GM18526 (cell line): ENCODE measurements around the gene ADCY5.

Source experiments
- POLR2A ChIP-seq: IDR thresholded peaks from 3 replicates; pipeline ENCODE4 v1.6.1; 2011; ENCODE audit not compliant: insufficient read length; ENCODE audit errors: extremely low read depth

Gene ADCY5

GRCh38 chr3:123471106-123471505, 22.2 kb upstream of the ADCY5 start:
- no peak for TF ChIP-seq POLR2A

DNA sequence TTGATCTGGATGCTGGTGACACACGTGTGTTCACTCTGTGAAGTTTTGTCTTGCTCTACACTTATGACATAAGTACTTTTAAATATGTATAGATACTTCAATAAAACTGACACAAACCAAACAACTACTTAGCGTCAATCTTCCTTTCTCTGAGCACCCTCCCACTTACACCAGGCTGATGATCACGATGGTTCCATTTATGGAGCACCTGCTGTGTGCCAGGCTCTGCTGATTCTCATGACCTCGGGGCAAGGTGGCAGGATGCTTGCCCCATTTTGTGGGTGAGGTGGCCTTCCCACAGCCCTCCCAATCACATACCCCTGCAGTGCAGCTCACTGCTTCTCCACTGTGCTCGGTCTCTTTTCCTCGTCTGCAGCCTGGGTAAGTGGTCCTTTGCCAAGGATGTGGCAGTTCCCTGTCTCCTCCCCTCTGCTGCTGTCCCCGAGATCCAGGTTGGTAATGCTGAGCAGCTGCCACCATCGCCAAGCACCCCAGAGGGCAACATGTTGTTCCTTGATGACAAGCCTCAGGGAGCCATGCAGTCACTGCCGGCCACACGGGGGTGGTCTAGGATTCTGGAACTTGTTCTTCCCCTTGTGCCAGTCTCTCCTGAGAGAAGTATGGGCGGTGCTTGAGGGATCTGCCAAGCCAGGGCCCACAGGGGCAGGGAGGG, 20.6 kb upstream of the ADCY5 start:
- TF ChIP-seq POLR2A, result no peak

- no peak for TF ChIP-seq POLR2A
Measured at GRCh38 chr3:123467046-123467445, 18.2 kb upstream of the ADCY5 start.

DNA sequence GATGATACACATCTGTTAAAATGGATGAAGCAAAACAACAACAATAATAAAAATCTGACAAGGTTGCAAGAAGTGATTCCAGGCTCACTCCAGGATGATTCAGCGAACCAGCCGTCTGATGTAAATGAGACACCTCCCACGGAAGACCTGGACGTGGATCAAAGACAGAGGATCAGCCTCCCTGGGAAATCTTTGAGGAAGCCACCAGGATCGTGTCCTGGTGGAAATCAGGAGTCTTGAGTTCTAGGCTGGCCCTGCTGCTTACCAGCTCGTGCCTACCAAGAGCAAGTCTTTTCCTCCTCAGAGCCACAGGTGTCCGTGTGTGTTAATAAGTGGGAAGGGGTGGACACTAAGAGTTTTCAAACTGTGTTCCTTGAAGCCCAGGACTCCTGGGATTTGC, 15.3 kb upstream of the ADCY5 start:
- TF ChIP-seq POLR2A, result no peak

- no peak for TF ChIP-seq POLR2A
Measured at GRCh38 chr3:123459862-123460261, 11.0 kb upstream of the ADCY5 start.

- no peak for TF ChIP-seq POLR2A
Measured at GRCh38 chr3:123458255-123458654, 9.4 kb upstream of the ADCY5 start.

- no peak for TF ChIP-seq POLR2A
Measured at GRCh38 chr3:123457841-123458240, 9.0 kb upstream of the ADCY5 start.

GRCh38 chr3:123453675-123454074, 4.8 kb upstream of the ADCY5 start:
- no peak for TF ChIP-seq POLR2A

- no peak for TF ChIP-seq POLR2A
Measured at GRCh38 chr3:123451186-123451585, 2.3 kb upstream of the ADCY5 start.

GRCh38 chr3:123449997-123450604, 1.2 kb upstream of the ADCY5 start:
- no peak for TF ChIP-seq POLR2A

GRCh38 chr3:123449102-123449996, 459 bp upstream of the ADCY5 start:
- no peak for TF ChIP-seq POLR2A

DNA sequence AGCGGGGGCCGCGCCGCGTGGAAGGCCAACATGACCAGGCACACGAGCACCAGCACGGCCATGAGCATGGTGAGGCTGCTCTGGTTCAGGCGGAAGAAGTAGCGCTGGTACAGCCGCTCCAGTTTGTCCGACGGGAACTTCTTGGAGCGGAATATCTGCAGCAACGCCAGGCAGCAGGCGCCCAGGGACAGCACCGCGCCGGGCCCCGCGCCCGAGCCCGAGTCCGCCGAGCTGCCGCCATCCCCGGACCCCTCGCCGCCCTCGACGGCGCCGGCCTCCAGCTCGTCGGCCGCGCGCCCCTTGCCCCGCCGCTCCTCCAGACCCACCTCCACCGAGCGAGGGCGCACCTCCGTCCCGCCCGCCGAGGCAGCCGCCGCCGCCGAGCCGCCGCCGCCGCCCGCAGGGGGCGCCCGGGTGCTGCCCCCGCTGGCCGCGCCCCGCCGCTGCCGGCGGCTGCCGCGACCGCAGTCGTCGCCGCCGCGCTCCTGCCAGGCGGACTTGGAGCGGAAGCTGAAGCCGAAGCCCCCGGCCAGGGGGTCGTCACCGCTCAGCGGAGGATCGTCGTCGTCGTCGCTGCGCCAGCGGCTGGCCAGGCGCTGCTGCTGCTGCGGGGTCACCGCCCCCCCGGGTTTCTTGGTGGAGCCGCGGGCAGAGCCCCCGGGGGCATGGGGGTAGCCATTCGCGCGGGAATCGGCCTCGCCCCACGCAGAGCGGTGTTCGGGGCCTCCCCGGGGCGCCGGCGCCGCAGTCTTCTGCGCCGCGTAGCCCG, 957 bp downstream of the ADCY5 start:
- no peak for TF ChIP-seq POLR2A

DNA sequence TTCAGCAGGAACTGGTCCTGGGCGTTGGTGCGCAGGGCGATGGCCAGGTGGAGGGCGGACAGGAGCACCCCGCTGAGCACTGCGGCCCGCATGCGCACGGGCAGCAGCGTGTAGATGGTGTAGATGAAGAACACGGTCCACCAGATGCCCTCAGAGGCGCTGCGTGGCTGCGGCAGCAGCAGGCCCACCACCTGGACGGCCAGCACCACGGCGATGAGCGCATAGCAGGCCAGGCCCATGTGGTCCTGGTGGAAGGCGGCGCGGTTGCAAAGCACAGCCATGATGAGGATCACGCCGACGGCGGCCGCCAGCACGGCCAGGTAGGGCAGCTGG, 1.5 kb downstream of the ADCY5 start:
- TF ChIP-seq POLR2A, result no peak

GRCh38 chr3:123446610-123447109, 2.2 kb downstream of the ADCY5 start:
- TF ChIP-seq POLR2A, result no peak

- no peak for TF ChIP-seq POLR2A
Measured at GRCh38 chr3:123446210-123446609, 2.7 kb downstream of the ADCY5 start.
